Fibroblast of lung (primary cell): ENCODE results near the gene TRIML1.

Experiments
- CTCF ChIP-seq, 2 donors: IDR thresholded peaks in 1 of 2; conservative IDR thresholded peaks in 1 of 2; 1 replicate in 1 of 2; 2 replicates in 1 of 2; pipeline ENCODE4 v1.5.1; 2011 to 2012; ENCODE audit warnings: low read length in 2 of 2, control low read depth in 1 of 2, inconsistent platforms in 1 of 2, low read depth in 1 of 2, mild to moderate bottlenecking in 1 of 2
- EZH2 ChIP-seq: IDR thresholded peaks from 2 replicates; pipeline ENCODE4 v1.5.1; 2012; ENCODE audit warnings: low read length, control low read depth, mild to moderate bottlenecking; ENCODE audit errors: missing control alignments

- TF ChIP-seq EZH2 (no peak), CTCF (conservative IDR thresholded peaks at IDR 0.05 in 1 of 2, IDR thresholded peaks at IDR 0.05 in 1 of 2; ENCODE audit: low read depth in 1 of 2, low read length in 2 of 2) (no peak)
These were observed 38.9 kb downstream of the TRIML1 start for GRCh38 chr4:188177997-188178675.
